ENCODE measurements around the gene PLEKHG1. TPM values are rescaled to one million over a fixed set of nuclear protein-coding genes. Genes with fewer than 3 reads are reported as not detected.

Gene PLEKHG1
- polyA plus RNA-seq, 2 of the 4 experiments (the other 2 are of a cell fraction), result 0.17 to 0.93 TPM

DNA sequence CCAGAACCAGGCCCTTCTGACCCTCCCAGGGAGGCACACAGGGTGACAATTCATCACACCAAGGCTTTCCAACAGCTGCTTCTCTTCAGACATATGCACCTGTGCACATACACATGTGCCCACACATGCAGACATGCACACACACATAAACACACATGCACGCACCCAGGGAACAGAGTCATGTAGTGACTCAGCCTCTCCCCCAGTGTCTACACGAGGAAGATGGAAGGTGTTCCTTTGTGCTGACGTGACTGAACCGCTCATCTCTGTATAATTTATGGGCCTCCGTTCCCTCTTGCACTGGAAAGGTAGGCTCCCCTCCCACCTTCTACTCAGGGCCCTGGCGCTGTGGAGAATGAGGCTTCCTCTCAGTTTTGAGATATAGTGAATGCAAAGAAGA, 23.8 kb upstream of the PLEKHG1 start:
- Histone ChIP-seq H3K4me1 (no peaks in the 10 kb centered on the region), H3K4me3 (no peak overlapping the region), H3K27ac (no peak overlapping the region), H3K4me2 (no peak overlapping the region), H3K9me3 (no peaks in the 10 kb centered on the region)
- WGBS (ENCODE audit: missing lambda C conversion rate), result 77% methylated on average over 3 of the region's 6 CpGs
- no peak for TF ChIP-seq RAD21 (conservative IDR thresholded peaks at IDR 0.05 in 1 of 2, IDR thresholded peaks at IDR 0.05 in 1 of 2)
- no peak for TF ChIP-seq NFE2L2 (conservative IDR thresholded peaks at IDR 0.05; ENCODE audit: low read length)
- TF ChIP-seq HDAC2 (IDR thresholded peaks at IDR 0.05), result no peak
- no peak for TF ChIP-seq EHMT2 (IDR thresholded peaks at IDR 0.05; ENCODE audit: low read depth)
- TF ChIP-seq GATA3 (IDR thresholded peaks at IDR 0.05; ENCODE audit: borderline replicate concordance), result no peak
- no peak for TF ChIP-seq ZFP36 (IDR thresholded peaks at IDR 0.05; ENCODE audit: borderline replicate concordance, partially characterized antibody)
- no peak for TF ChIP-seq POLR2A (IDR thresholded peaks at IDR 0.05; ENCODE audit: low read length)
- TF ChIP-seq, protein P1, sequence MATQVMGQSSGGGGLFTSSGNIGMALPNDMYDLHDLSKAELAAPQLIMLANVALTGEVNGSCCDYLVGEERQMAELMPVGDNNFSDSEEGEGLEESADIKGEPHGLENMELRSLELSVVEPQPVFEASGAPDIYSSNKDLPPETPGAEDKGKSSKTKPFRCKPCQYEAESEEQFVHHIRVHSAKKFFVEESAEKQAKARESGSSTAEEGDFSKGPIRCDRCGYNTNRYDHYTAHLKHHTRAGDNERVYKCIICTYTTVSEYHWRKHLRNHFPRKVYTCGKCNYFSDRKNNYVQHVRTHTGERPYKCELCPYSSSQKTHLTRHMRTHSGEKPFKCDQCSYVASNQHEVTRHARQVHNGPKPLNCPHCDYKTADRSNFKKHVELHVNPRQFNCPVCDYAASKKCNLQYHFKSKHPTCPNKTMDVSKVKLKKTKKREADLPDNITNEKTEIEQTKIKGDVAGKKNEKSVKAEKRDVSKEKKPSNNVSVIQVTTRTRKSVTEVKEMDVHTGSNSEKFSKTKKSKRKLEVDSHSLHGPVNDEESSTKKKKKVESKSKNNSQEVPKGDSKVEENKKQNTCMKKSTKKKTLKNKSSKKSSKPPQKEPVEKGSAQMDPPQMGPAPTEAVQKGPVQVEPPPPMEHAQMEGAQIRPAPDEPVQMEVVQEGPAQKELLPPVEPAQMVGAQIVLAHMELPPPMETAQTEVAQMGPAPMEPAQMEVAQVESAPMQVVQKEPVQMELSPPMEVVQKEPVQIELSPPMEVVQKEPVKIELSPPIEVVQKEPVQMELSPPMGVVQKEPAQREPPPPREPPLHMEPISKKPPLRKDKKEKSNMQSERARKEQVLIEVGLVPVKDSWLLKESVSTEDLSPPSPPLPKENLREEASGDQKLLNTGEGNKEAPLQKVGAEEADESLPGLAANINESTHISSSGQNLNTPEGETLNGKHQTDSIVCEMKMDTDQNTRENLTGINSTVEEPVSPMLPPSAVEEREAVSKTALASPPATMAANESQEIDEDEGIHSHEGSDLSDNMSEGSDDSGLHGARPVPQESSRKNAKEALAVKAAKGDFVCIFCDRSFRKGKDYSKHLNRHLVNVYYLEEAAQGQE (IDR thresholded peaks at IDR 0.05), result no peak
- TF ChIP-seq HOXB5 (CRISPR knock-in tag; IDR thresholded peaks at IDR 0.05), result no peak
- TF ChIP-seq, protein P2, sequence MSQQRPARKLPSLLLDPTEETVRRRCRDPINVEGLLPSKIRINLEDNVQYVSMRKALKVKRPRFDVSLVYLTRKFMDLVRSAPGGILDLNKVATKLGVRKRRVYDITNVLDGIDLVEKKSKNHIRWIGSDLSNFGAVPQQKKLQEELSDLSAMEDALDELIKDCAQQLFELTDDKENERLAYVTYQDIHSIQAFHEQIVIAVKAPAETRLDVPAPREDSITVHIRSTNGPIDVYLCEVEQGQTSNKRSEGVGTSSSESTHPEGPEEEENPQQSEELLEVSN (IDR thresholded peaks at IDR 0.05; ENCODE audit: borderline replicate concordance, low read depth), result no peak
- TF ChIP-seq, protein P3, sequence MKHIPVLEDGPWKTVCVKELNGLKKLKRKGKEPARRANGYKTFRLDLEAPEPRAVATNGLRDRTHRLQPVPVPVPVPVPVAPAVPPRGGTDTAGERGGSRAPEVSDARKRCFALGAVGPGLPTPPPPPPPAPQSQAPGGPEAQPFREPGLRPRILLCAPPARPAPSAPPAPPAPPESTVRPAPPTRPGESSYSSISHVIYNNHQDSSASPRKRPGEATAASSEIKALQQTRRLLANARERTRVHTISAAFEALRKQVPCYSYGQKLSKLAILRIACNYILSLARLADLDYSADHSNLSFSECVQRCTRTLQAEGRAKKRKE (CRISPR knock-in tag; IDR thresholded peaks at IDR 0.05; ENCODE audit: low read depth), result no peak
- no peak for TF ChIP-seq KDM1A (IDR thresholded peaks at IDR 0.05; ENCODE audit: low read depth)
- POLR2A ChIA-PET, result no interaction called here
- FAIRE-seq (no peak), DNase-seq (ENCODE audit: low read depth in 1 of 2, low spot score in 1 of 2) (no peak), ATAC-seq (no peak)
- CTCF ChIA-PET, result no interaction called here

DNA sequence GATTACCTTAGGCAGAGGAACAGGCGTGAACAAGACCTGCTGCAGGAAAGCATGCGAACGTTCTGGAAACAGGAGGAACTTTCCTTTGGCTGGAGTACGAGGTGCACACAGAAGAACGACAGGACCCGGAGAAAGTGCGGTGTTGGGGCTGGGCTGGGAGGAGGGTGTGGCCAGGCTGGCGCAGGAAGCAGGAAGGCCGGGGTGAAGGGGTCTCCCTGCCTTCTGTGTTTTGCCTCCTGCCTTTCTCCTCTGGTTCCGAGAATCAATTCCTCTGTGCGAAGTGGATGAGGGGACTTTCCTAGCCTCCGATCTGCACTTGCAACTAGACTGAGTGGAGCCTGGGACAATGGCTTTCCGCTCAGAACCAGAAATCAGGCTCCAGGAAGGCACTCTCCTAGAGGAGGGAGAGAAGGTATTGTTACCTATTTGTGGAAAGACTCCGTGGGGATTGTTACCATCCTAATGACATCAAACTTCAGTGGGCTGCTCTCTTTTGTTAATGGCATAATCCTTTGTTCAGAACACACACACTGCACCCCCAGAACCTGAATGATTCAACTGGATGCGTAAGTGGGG, 22.9 kb upstream of the PLEKHG1 start:
- TF ChIP-seq RAD21 (conservative IDR thresholded peaks at IDR 0.05 in 1 of 2, IDR thresholded peaks at IDR 0.05 in 1 of 2) (no peak), MAFK (IDR thresholded peaks at IDR 0.05; ENCODE audit: partially characterized antibody) (no peak), CEBPB (IDR thresholded peaks at IDR 0.05) (no peak), ZC3H11A (IDR thresholded peaks at IDR 0.05) (no peak), ZSCAN20 (CRISPR knock-in tag; IDR thresholded peaks at IDR 0.05) (no peak), ZNF302 (CRISPR knock-in tag; IDR thresholded peaks at IDR 0.05) (no peak), POLR2AphosphoS2 (conservative IDR thresholded peaks at IDR 0.05; ENCODE audit: low read length) (no peak), HEYL (CRISPR knock-in tag; IDR thresholded peaks at IDR 0.05) (no peak), CBX8 (IDR thresholded peaks at IDR 0.05) (no peak), EHMT2 (IDR thresholded peaks at IDR 0.05; ENCODE audit: low read depth) (no peak), JUNB (IDR thresholded peaks at IDR 0.05) (no peak), HOXB5 (CRISPR knock-in tag; IDR thresholded peaks at IDR 0.05) (no peak), POLR2A (IDR thresholded peaks at IDR 0.05; ENCODE audit: low read length) (no peak), EP300 (IDR thresholded peaks at IDR 0.05) (no peak), NPAS2 (CRISPR knock-in tag; IDR thresholded peaks at IDR 0.05; ENCODE audit: borderline replicate concordance) (no peak)
- TF ChIP-seq, protein P3 (CRISPR knock-in tag; IDR thresholded peaks at IDR 0.05; ENCODE audit: low read depth), result no peak
- TF ChIP-seq, protein P4, sequence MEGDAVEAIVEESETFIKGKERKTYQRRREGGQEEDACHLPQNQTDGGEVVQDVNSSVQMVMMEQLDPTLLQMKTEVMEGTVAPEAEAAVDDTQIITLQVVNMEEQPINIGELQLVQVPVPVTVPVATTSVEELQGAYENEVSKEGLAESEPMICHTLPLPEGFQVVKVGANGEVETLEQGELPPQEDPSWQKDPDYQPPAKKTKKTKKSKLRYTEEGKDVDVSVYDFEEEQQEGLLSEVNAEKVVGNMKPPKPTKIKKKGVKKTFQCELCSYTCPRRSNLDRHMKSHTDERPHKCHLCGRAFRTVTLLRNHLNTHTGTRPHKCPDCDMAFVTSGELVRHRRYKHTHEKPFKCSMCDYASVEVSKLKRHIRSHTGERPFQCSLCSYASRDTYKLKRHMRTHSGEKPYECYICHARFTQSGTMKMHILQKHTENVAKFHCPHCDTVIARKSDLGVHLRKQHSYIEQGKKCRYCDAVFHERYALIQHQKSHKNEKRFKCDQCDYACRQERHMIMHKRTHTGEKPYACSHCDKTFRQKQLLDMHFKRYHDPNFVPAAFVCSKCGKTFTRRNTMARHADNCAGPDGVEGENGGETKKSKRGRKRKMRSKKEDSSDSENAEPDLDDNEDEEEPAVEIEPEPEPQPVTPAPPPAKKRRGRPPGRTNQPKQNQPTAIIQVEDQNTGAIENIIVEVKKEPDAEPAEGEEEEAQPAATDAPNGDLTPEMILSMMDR (IDR thresholded peaks at IDR 0.05), result no peak
- TF ChIP-seq, protein P1 (IDR thresholded peaks at IDR 0.05), result no peak
- FAIRE-seq, result no peak
- no peak for ATAC-seq
- ChIA-PET CTCF (no interaction called here), POLR2A (no interaction called here)
- WGBS (ENCODE audit: missing lambda C conversion rate), result 78% methylated on average over 11 of the region's 15 CpGs
- Histone ChIP-seq H3K27ac (no peak overlapping the region), H3K4me1 (no peaks in the 10 kb centered on the region), H3K4me2 (no peak overlapping the region), H3K9me3 (no peaks in the 10 kb centered on the region), H3K4me3 (no peak overlapping the region)
- no peak for DNase-seq (ENCODE audit: low read depth in 1 of 2, low spot score in 1 of 2)
